ENCODE data around the gene LRCH1.

LRCH1 gene

GRCh38 chr13:46614582-46614981 is 61.6 kb downstream of the LRCH1 start:
- H3K4me3 ChIP-seq (ENCODE audit: low read length) = no peak overlapping the region
- H3K9ac ChIP-seq (ENCODE audit: low read length) = no peak overlapping the region
- H3K27me3 ChIP-seq (ENCODE audit: control insufficient read depth, insufficient read depth, low read length) = no peaks in the 10 kb centered on the region
- peaks cover 32% of the 10 kb centered on the region for H3K4me1 ChIP-seq (ENCODE audit: control insufficient read depth, insufficient read depth, low read length)
- H3K36me3 ChIP-seq (ENCODE audit: control insufficient read depth, insufficient read depth, low read length) = no peaks in the 10 kb centered on the region
- no peaks in the 10 kb centered on the region for H3K9me3 ChIP-seq (ENCODE audit: control insufficient read depth, low read length)

DNA sequence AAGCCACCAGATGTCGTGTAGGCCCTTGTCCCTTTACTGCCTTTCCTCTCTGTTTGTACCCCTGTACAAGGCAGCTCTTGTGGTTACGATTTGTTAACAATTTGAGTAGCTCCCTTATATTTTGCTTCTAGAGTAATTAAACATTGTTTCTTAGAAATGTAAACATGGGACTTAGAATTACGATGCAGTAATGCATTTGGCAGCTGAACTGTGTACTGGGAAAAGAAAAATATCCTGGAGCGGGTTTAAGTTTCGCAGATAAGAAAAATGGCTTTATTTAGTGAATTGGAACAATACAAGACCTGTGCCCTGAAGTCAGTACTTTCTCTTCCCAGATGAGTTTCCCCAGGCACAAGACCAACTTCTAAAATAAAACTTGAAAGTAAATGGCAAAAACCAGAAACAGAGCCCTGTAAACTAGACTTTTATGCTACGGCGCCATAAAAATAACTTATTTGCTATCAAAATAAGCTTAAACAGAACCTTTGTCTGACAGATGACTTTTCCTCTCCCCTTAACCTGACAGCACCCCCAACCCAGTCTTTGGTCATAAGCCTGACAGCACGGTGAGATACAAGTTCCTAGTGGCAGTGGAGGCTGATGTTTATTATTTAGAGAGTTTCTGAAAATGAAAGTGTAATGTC is 63.0 kb downstream of the LRCH1 start:
- Histone ChIP-seq H3K4me3 (ENCODE audit: low read length) (peak overlapping the region; percentile 14), H3K4me1 (ENCODE audit: control insufficient read depth, insufficient read depth, low read length) (peaks cover 36% of the 10 kb centered on the region), H3K9me3 (ENCODE audit: control insufficient read depth, low read length) (no peaks in the 10 kb centered on the region), H3K27me3 (ENCODE audit: control insufficient read depth, insufficient read depth, low read length) (no peaks in the 10 kb centered on the region), H3K9ac (ENCODE audit: low read length) (peak overlapping the region; percentile 73), H3K36me3 (ENCODE audit: control insufficient read depth, insufficient read depth, low read length) (no peaks in the 10 kb centered on the region)

- Histone ChIP-seq H3K9ac (ENCODE audit: low read length) (no peak overlapping the region), H3K4me1 (ENCODE audit: control insufficient read depth, insufficient read depth, low read length) (peaks cover 47% of the 10 kb centered on the region), H3K36me3 (ENCODE audit: control insufficient read depth, insufficient read depth, low read length) (no peaks in the 10 kb centered on the region), H3K27me3 (ENCODE audit: control insufficient read depth, insufficient read depth, low read length) (no peaks in the 10 kb centered on the region), H3K4me3 (ENCODE audit: low read length) (no peak overlapping the region), H3K9me3 (ENCODE audit: control insufficient read depth, low read length) (no peaks in the 10 kb centered on the region)
Observed at GRCh38 chr13:46617229-46617721, 64.3 kb downstream of the LRCH1 start.

GRCh38 chr13:46617885-46618284 is 64.9 kb downstream of the LRCH1 start:
- Histone ChIP-seq H3K27me3 (ENCODE audit: control insufficient read depth, insufficient read depth, low read length) (no peaks in the 10 kb centered on the region), H3K9me3 (ENCODE audit: control insufficient read depth, low read length) (no peaks in the 10 kb centered on the region), H3K4me3 (ENCODE audit: low read length) (no peak overlapping the region), H3K4me1 (ENCODE audit: control insufficient read depth, insufficient read depth, low read length) (peaks cover 53% of the 10 kb centered on the region), H3K36me3 (ENCODE audit: control insufficient read depth, insufficient read depth, low read length) (no peaks in the 10 kb centered on the region), H3K9ac (ENCODE audit: low read length) (no peak overlapping the region)

GRCh38 chr13:46618694-46619254 is 65.8 kb downstream of the LRCH1 start:
- Histone ChIP-seq H3K9ac (ENCODE audit: low read length) (no peak overlapping the region), H3K4me1 (ENCODE audit: control insufficient read depth, insufficient read depth, low read length) (peaks cover 55% of the 10 kb centered on the region), H3K27me3 (ENCODE audit: control insufficient read depth, insufficient read depth, low read length) (no peaks in the 10 kb centered on the region), H3K4me3 (ENCODE audit: low read length) (no peak overlapping the region), H3K36me3 (ENCODE audit: control insufficient read depth, insufficient read depth, low read length) (no peaks in the 10 kb centered on the region), H3K9me3 (ENCODE audit: control insufficient read depth, low read length) (no peaks in the 10 kb centered on the region)

DNA sequence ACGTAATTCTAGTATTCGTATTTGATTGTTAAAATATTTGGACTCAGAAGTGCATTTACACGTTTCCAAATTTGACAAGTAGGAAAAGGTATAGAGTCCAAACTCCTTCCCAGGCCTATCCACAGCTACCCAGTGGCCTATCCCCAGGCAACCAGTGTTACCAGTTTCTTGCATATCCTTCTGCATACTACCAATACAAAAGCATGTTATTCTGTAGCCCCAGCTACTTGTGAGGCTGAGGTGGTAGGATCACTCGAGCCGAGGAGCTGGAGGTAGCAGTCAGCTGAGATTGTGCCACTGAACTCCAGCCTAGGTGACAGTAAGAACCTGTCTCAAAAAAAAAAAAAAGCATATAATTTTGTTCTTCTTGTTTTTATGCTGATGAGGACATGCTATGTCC is 67.1 kb downstream of the LRCH1 start:
- Histone ChIP-seq H3K9me3 (ENCODE audit: control insufficient read depth, low read length) (no peaks in the 10 kb centered on the region), H3K36me3 (ENCODE audit: control insufficient read depth, insufficient read depth, low read length) (no peaks in the 10 kb centered on the region), H3K4me3 (ENCODE audit: low read length) (no peak overlapping the region), H3K9ac (ENCODE audit: low read length) (no peak overlapping the region), H3K27me3 (ENCODE audit: control insufficient read depth, insufficient read depth, low read length) (no peaks in the 10 kb centered on the region), H3K4me1 (ENCODE audit: control insufficient read depth, insufficient read depth, low read length) (peaks cover 51% of the 10 kb centered on the region)

GRCh38 chr13:46620471-46620870 is 67.5 kb downstream of the LRCH1 start:
- Histone ChIP-seq H3K4me1 (ENCODE audit: control insufficient read depth, insufficient read depth, low read length) (peaks cover 47% of the 10 kb centered on the region), H3K27me3 (ENCODE audit: control insufficient read depth, insufficient read depth, low read length) (no peaks in the 10 kb centered on the region), H3K4me3 (ENCODE audit: low read length) (no peak overlapping the region), H3K9me3 (ENCODE audit: control insufficient read depth, low read length) (no peaks in the 10 kb centered on the region), H3K9ac (ENCODE audit: low read length) (no peak overlapping the region), H3K36me3 (ENCODE audit: control insufficient read depth, insufficient read depth, low read length) (no peaks in the 10 kb centered on the region)

GRCh38 chr13:46621133-46621532 is 68.2 kb downstream of the LRCH1 start:
- H3K4me1 ChIP-seq (ENCODE audit: control insufficient read depth, insufficient read depth, low read length) = peaks cover 41% of the 10 kb centered on the region
- no peaks in the 10 kb centered on the region for H3K9me3 ChIP-seq (ENCODE audit: control insufficient read depth, low read length)
- H3K27me3 ChIP-seq (ENCODE audit: control insufficient read depth, insufficient read depth, low read length) = no peaks in the 10 kb centered on the region
- H3K4me3 ChIP-seq (ENCODE audit: low read length) = no peak overlapping the region
- H3K9ac ChIP-seq (ENCODE audit: low read length) = no peak overlapping the region
- H3K36me3 ChIP-seq (ENCODE audit: control insufficient read depth, insufficient read depth, low read length) = no peaks in the 10 kb centered on the region

DNA sequence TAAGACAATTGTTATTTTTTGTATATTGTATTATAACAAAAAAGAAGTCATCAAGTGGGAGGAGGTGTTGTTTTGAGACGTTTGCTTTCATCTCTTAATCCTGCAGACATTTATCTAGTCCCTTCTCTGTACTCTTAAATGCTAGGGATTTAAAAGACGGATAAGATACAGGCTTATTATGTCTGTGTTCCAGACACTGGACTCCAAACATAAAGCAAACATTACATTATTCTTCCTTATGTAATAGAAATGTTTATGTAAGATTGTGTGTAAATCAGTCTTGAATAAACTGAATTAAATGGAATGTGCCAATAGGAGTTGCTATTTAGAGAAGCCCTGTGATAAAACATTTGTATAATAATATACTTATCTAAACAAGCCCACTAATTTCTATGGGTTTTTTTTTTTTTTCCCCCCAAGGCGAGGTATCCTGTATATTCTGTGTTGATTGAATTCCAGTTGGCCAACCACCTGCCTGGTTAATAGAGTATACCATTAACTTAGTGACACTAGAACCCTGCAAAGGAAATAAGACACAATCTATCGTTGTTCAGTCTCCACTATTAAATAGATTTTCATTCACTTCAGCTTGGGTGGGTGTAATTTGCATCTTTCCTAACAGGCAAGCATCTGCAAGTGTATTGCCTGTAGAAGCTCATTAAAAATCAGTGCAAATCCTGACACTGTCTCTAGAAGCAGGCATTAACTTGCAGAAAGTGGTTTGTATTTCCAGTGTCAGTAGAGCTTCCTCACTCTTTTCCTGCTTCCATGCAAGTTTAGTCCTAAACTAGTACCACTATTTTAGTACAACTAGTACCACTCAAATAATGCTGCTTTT is 69.0 kb downstream of the LRCH1 start:
- H3K9me3 ChIP-seq (ENCODE audit: control insufficient read depth, low read length) = no peaks in the 10 kb centered on the region
- peaks cover 38% of the 10 kb centered on the region for H3K4me1 ChIP-seq (ENCODE audit: control insufficient read depth, insufficient read depth, low read length)
- no peaks in the 10 kb centered on the region for H3K36me3 ChIP-seq (ENCODE audit: control insufficient read depth, insufficient read depth, low read length)
- H3K27me3 ChIP-seq (ENCODE audit: control insufficient read depth, insufficient read depth, low read length) = no peaks in the 10 kb centered on the region
- H3K4me3 ChIP-seq (ENCODE audit: low read length) = no peak overlapping the region
- H3K9ac ChIP-seq (ENCODE audit: low read length) = no peak overlapping the region

DNA sequence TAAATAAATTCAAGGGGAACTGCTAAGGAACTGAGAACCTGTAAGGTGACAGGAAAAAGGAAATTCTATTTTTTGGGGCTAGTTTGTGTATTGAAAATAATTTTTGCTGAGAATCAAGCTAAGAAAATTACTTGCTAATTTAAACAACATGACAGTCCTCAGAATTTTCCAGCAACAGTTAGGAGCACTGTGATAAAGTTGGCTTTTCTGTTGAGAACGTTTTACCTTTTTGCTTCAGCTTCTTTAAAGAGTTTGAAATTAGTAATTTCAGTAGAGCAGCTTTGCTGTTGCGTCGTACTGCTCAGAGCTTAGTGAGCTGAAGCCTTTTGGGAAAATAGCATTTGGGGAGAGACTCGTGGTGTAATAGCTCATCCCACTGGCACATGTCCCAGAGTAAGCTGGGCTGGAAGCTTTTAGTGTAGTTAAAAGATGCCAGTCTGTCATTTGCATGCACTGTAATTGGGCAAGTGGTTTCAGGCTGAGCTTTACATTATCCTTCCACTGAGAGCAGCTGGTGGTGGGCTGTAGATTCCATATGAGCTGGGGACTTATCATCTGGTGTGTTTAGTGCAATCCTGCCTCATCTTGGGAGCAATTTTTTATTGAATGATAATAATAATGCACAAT is 69.8 kb downstream of the LRCH1 start:
- Histone ChIP-seq H3K27me3 (ENCODE audit: control insufficient read depth, insufficient read depth, low read length) (no peaks in the 10 kb centered on the region), H3K4me3 (ENCODE audit: low read length) (no peak overlapping the region), H3K4me1 (ENCODE audit: control insufficient read depth, insufficient read depth, low read length) (peaks cover 35% of the 10 kb centered on the region), H3K9ac (ENCODE audit: low read length) (no peak overlapping the region), H3K9me3 (ENCODE audit: control insufficient read depth, low read length) (no peaks in the 10 kb centered on the region), H3K36me3 (ENCODE audit: control insufficient read depth, insufficient read depth, low read length) (no peaks in the 10 kb centered on the region)

GRCh38 chr13:46624353-46624752 is 71.4 kb downstream of the LRCH1 start:
- H3K4me1 ChIP-seq (ENCODE audit: control insufficient read depth, insufficient read depth, low read length) = peaks cover 29% of the 10 kb centered on the region
- no peaks in the 10 kb centered on the region for H3K9me3 ChIP-seq (ENCODE audit: control insufficient read depth, low read length)
- H3K36me3 ChIP-seq (ENCODE audit: control insufficient read depth, insufficient read depth, low read length) = no peaks in the 10 kb centered on the region
- H3K4me3 ChIP-seq (ENCODE audit: low read length) = no peak overlapping the region
- no peaks in the 10 kb centered on the region for H3K27me3 ChIP-seq (ENCODE audit: control insufficient read depth, insufficient read depth, low read length)
- no peak overlapping the region for H3K9ac ChIP-seq (ENCODE audit: low read length)

GRCh38 chr13:46624821-46625220 is 71.9 kb downstream of the LRCH1 start:
- H3K27me3 ChIP-seq (ENCODE audit: control insufficient read depth, insufficient read depth, low read length) = no peaks in the 10 kb centered on the region
- peaks cover 33% of the 10 kb centered on the region for H3K4me1 ChIP-seq (ENCODE audit: control insufficient read depth, insufficient read depth, low read length)
- no peak overlapping the region for H3K4me3 ChIP-seq (ENCODE audit: low read length)
- H3K9ac ChIP-seq (ENCODE audit: low read length) = no peak overlapping the region
- H3K9me3 ChIP-seq (ENCODE audit: control insufficient read depth, low read length) = no peaks in the 10 kb centered on the region
- H3K36me3 ChIP-seq (ENCODE audit: control insufficient read depth, insufficient read depth, low read length) = no peaks in the 10 kb centered on the region
